ENCODE results near the gene GRK1.

DNA sequence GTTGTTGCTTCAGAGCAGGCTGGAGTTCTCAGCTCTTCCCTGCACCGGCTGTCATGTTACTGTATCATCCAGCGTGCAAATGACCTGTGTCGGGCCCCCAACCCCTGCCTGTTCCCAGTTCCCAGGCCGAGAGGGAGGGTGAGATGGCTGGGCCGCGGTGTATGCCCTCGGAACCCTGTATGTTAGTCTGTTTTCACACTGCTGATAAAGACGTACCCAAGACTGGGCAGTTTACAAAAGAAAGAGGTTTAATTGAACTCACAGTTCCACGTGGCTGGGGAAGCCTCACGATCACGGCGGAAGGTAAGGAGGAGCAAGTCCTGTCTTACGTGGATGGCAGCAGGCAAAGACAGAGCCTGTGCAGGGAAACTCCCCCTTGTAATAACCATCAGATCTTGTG lies 102.9 kb downstream of the GRK1 start:
- TF ChIP-seq, protein P1, sequence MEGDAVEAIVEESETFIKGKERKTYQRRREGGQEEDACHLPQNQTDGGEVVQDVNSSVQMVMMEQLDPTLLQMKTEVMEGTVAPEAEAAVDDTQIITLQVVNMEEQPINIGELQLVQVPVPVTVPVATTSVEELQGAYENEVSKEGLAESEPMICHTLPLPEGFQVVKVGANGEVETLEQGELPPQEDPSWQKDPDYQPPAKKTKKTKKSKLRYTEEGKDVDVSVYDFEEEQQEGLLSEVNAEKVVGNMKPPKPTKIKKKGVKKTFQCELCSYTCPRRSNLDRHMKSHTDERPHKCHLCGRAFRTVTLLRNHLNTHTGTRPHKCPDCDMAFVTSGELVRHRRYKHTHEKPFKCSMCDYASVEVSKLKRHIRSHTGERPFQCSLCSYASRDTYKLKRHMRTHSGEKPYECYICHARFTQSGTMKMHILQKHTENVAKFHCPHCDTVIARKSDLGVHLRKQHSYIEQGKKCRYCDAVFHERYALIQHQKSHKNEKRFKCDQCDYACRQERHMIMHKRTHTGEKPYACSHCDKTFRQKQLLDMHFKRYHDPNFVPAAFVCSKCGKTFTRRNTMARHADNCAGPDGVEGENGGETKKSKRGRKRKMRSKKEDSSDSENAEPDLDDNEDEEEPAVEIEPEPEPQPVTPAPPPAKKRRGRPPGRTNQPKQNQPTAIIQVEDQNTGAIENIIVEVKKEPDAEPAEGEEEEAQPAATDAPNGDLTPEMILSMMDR (IDR thresholded peaks at IDR 0.05; ENCODE audit: poor library complexity): no peak
- no peak for TF ChIP-seq EZH2 (IDR thresholded peaks at IDR 0.05; ENCODE audit: borderline replicate concordance)
- TF ChIP-seq EZH2phosphoT487 (IDR thresholded peaks at IDR 0.05; ENCODE audit: low read depth, severe bottlenecking, unreplicated experiment): no peak

Measured in hepatocyte (in vitro differentiated cells).